GM12801 (cell line): ENCODE results near the gene HSPA12A.

Source experiments
- TF ChIP-seq, protein P1 (sequence below): IDR thresholded peaks from one replicate; pipeline ENCODE4 v1.5.1; 2011; ENCODE audit warnings: control low read depth; ENCODE audit not compliant: insufficient read length; ENCODE audit errors: extremely low read depth

Gene HSPA12A

GRCh38 chr10:116692225-116692624 lies 50.1 kb downstream of the HSPA12A start:
- TF ChIP-seq, protein P1, sequence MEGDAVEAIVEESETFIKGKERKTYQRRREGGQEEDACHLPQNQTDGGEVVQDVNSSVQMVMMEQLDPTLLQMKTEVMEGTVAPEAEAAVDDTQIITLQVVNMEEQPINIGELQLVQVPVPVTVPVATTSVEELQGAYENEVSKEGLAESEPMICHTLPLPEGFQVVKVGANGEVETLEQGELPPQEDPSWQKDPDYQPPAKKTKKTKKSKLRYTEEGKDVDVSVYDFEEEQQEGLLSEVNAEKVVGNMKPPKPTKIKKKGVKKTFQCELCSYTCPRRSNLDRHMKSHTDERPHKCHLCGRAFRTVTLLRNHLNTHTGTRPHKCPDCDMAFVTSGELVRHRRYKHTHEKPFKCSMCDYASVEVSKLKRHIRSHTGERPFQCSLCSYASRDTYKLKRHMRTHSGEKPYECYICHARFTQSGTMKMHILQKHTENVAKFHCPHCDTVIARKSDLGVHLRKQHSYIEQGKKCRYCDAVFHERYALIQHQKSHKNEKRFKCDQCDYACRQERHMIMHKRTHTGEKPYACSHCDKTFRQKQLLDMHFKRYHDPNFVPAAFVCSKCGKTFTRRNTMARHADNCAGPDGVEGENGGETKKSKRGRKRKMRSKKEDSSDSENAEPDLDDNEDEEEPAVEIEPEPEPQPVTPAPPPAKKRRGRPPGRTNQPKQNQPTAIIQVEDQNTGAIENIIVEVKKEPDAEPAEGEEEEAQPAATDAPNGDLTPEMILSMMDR = no peak

DNA sequence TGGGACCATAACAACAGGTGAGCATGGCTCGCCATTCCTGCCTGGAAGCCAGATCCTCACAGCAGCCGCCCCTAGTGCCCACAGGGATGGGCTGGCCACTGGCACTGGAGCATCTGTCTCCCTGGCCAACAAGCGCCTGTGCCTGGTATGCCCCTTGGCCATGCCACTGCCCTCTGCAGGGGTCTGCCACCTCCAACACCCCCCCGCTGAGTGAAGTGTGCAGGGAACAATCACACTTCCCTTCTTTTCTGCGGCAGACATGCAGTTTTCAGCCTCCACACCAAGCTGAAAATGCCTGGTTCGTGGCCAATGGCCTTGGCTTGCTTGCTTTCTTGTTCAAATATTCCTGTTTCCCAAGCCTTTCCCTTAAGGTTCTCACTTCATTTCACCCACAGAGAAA lies 50.7 kb downstream of the HSPA12A start:
- TF ChIP-seq, protein P1 = no peak

DNA sequence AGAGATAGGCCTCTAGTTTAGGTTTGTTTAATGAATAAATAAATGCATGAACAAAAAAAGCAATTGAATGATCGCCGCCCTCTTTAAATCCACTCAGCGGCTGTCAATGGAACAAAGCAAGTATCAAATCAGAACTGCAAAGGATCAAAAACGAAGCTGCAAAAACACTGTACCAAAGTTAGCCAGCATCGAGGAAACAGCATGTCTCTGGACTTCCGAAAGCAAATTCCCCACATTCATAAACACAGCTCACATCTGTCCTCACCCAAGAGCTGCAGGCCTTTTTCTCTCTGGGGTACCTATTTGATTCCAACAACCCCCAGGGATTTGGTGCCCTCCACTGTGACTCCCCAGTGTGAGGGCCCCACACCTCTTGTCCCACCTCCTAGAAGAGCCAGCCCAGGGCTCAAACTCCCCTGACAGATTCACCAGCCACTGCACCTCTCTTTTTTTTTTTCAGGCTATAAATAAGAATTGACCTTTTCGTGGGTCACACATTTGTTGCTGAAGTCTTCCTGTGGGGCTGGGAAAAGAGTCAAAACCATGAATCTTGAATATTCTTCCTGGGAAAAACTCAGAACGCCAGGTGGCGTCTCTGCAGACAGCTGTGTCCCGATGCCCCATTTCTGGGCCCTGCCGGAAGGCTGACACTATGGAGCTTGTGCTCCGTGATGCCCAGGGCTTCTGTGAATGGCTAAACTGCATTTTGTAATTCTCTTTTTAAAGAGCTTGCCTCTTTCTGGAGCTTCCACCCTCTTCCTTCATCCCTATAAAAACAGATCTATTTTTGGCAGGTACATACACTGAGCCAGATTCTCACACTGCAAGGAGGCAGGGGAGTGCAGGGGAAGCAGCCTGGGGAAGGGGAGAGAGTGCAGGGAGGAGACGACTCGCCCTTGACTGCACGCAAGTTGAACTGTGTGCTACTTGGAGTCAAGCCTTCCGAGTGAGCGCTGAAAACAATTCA lies 51.7 kb downstream of the HSPA12A start:
- TF ChIP-seq, protein P1 = no peak

DNA sequence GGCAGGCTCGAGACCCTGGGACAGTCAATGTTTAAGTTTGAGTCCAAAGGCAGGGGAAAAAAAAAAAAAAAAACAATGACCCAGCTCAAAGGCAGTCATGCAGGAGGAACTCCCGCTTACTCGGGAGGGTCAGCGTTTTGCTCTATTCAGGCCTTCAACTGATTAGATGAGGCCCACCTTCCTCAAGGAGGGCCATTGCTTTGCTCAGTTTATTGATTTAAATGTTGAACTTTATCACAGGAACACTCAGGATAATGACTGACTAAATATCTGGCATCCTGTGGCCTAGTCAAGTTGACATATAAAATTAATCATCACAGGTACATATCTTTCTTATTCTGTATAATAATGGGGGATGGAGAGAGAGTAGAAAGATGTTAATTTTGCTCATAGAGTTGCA lies 52.6 kb downstream of the HSPA12A start:
- TF ChIP-seq, protein P1 = no peak

- TF ChIP-seq, protein P1 = no peak
Observed at GRCh38 chr10:116688741-116689495, 53.4 kb downstream of the HSPA12A start.

DNA sequence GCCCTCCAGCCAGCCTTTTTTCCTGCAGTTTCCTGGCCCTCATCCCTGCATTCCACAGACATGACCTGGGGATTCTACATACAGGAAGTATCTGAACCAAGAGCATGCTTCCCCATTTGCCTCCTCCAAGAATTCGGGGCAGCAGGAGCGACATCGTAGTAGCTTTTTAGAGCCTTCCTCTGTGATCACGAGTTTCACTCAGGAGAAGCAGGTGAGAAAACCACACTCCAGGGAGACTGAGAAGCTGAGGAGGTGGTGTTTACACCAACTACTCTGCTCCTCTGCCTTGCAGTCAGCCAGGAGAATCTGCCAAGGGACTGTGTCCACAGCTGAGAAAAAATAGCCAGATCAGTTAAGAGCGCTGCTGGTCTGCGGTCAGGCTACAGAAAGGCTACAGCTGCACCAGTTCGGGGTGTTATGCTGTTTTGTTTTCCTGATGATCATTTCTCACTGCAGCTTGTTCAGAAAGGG lies 54.1 kb downstream of the HSPA12A start:
- TF ChIP-seq, protein P1 = no peak

- TF ChIP-seq, protein P1 = no peak
Observed at GRCh38 chr10:116687633-116688032, 54.7 kb downstream of the HSPA12A start.
